Heart left ventricle (tissue), 13 donors: Measurements from ENCODE around the gene TBRG4.
A peak's percentile ranks its signal among the peaks of the same experiment; 100 is the strongest.

ENCODE experiments used
- CTCF ChIP-seq, 12 donors: fragments of 200-600 bp; sonication (generic) in 4 of 12; IDR thresholded peaks; one replicate each; pipeline versions ENCODE4 v1.5.0 to v1.8.0; 2018 to 2022; ENCODE audit warnings: antibody characterized with exemption in 12 of 12, mild to moderate bottlenecking in 5 of 12
- POLR2A ChIP-seq, 2 donors: fragments of 450-650 bp; IDR thresholded peaks; one replicate each; pipeline ENCODE4 v1.6.1; 2017; ENCODE audit warnings: antibody characterized with exemption in 2 of 2, mild to moderate bottlenecking in 2 of 2, moderate library complexity in 2 of 2
- donor health status: ischemic (EF 13 %, LVEDD 7.1; RV severe dilation, severe dysfunction).
- donor health status: DM: no; HTN: yes; CAD: no.
- donor health status: DM: no; HTN: no; CAD: no.
- donor health status: ischemic (EF 25% LVEDD 6.9; RV normal size, moderate dysfunction).
- donor health status: ischemic (EF 25% LVEDD 5.7; RV mildly dilated, moderate dysfunction).
- donor health status: ischemic (EF 35%, LVEDD 5.7; RV mildly dilated, moderate dysfunction).
- donor health status: nonischemic (EF 11% LVEDD 7.7; RV severe dilation, severe dysfunction).
- donor health status: DM: yes; HTN: yes; CAD: no.
- donor health status: PGD.
- donor health status: ischemic (EF 29% LVEDD 5.4; RV normal size, mild dysfunction).
- donor health status: nonischemic (EF 23%, LVEDD 6.1; RV moderate dilation, normal function).

GRCh38 chr7:45111298-45112223 lies at the start of gene TBRG4:
- TF ChIP-seq CTCF (IDR thresholded peaks at IDR 0.05), result peak in 11 of 12 donors; percentile 16 to 63 (median 40)
- peak in 1 of 2 donors; percentile 81 for TF ChIP-seq POLR2A (IDR thresholded peaks at IDR 0.05)
